Measurements from ENCODE around the gene B3GALT6.

- TF ChIP-seq POLR2AphosphoS5 (IDR thresholded peaks at IDR 0.05; ENCODE audit: low read depth), result no peak
- TF ChIP-seq EZH2 (IDR thresholded peaks at IDR 0.05; ENCODE audit: low read depth, unreplicated experiment), result no peak
- no peak for TF ChIP-seq CREB1 (CRISPR knock-in tag; IDR thresholded peaks at IDR 0.05; ENCODE audit: low read depth)
- TF ChIP-seq, protein P1, sequence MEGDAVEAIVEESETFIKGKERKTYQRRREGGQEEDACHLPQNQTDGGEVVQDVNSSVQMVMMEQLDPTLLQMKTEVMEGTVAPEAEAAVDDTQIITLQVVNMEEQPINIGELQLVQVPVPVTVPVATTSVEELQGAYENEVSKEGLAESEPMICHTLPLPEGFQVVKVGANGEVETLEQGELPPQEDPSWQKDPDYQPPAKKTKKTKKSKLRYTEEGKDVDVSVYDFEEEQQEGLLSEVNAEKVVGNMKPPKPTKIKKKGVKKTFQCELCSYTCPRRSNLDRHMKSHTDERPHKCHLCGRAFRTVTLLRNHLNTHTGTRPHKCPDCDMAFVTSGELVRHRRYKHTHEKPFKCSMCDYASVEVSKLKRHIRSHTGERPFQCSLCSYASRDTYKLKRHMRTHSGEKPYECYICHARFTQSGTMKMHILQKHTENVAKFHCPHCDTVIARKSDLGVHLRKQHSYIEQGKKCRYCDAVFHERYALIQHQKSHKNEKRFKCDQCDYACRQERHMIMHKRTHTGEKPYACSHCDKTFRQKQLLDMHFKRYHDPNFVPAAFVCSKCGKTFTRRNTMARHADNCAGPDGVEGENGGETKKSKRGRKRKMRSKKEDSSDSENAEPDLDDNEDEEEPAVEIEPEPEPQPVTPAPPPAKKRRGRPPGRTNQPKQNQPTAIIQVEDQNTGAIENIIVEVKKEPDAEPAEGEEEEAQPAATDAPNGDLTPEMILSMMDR (conservative IDR thresholded peaks at IDR 0.05; ENCODE audit: low read depth in 2 of 2), result no peak
- no peak for TF ChIP-seq JUNB (IDR thresholded peaks at IDR 0.05; ENCODE audit: unreplicated experiment)
- TF ChIP-seq EZH2phosphoT487 (IDR thresholded peaks at IDR 0.05; ENCODE audit: unreplicated experiment), result no peak
These were observed 23.2 kb upstream of the B3GALT6 start for GRCh38 chr1:1208713-1209433.

Data from GM23338 (cell line).